ENCODE measurements around the gene PIAS4.
A peak's percentile ranks its signal among the peaks of the same experiment; 100 is the strongest.

PIAS4 gene

DNA sequence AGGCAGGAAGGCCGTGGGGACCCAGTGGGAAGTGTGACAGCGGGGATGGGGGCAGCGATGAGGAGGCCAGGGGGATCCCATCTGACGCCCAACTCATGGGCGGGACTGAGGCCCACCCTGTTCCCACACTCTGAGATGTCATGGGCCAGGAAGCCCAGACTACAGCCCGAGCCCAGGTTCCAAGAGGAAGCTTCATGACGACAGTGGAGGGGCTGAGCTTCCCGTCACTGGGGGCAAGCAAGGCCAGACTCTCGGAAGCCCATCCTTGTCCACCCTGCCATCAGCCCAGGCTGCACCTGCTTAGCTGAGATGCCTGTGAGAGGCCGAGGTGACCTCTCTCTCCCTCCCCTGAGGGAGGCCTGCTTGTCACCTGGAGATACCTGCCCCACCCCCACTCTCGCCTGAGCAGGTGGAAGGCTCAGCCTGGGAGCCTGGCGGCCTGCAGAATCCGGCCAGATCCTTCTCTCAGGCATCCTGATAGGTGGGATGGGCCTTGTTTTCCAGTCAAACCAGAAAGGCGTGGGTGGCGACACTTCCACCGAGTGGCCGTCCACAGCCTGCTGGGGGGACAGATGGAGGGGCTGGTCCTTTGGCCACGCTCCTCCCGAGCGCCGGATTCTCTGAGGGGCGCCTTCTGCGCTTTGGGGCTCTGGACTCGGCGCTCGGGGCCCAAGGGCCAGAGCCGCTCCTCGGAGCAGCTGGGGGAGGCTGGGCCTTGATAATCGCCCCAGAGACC lies 54.3 kb downstream of the PIAS4 start:
- intact Hi-C loops (cut with DNase I), result no loop called here
- no peak for DNase-seq

DNA sequence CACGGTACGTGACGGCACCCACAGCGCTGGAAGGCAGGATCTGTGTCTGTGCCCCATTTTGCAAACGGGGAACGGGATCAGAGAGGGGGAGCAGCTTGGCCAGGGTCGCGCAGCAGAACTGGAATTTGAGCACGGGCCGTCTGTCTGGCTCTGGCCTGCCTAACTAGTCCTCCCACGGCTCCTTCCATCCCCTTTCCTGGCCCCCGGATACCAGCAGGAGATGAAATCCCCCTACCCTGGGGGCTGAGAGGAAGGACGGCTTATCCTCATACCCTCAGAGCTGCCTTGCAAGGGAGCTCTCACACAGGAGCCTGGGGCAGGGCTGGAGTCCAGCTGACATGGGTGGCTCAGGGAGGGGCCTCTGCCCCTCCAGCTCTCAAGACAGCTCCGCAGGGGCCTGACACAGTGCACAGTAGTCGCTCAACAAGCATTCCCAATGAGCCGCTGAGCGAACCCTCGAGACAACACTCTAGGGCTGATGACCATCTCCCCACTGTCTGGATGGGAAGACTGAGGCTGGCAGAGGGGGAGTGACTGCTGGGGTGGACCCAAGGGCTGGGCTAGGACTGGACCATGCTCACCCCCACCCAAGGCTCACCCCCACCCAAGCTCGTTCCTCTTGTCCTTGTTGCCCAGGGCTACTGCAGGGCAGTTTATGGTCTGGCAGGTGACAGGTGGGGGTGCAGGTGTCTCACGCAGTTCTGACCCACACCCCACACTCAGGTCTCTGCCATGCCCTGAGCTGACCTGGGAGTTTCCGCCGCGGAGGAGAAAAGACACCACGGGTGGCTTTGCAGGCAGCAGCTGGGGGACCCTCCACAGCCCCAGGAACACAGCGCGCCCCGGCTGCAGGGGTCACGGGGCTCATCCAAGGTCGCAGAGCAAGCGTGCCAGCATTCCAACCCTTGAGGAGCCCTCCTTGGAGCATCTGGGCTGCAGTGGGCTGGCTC lies 55.2 kb downstream of the PIAS4 start:
- DNase-seq, result no peak
- intact Hi-C loops (cut with DNase I), result no loop called here

DNA sequence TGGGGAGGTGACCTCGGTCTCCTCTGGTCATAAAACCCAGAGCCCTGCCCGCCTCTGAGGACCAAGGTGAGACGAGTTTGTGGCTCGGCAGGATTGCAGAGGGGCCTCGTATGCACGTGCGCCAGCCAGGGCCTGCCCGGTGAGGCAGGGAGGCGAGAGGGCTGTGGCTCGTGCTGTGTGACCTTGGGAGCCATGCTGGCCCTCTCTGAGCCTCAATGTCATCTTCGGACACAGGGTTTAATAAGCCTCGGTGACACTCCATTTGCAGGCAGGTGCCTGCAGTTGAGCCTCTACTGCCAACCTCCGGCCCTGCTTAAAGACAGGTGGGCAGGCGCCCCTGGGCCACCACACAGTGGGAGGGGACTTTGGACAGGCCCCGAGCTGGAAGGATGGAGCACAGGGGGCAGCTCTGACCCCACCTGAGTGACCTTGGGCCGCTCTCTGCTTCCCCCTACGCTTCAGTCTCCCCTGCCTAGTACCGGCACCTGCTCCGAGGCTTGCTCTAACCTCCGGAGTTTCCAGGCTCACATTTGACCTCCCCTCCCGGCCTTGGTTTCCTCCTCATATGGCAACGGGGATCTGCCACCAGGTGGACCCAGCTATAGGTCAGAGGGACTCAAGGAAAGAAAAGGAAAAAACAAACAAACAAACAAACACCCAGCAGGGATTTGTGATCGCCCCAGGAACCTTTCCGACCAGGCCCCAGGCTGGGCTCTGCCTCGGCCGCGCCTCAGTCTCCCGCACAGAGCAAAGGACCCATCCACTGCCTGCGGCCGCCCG lies 56.0 kb downstream of the PIAS4 start:
- intact Hi-C loops (cut with DNase I), result loop anchor here (2.0 kb wide), 1 partner anchor 57 kb away; the partner anchor contains the start of gene PIAS4
- peak in 1 of 42 donors; percentile 33 for DNase-seq

DNA sequence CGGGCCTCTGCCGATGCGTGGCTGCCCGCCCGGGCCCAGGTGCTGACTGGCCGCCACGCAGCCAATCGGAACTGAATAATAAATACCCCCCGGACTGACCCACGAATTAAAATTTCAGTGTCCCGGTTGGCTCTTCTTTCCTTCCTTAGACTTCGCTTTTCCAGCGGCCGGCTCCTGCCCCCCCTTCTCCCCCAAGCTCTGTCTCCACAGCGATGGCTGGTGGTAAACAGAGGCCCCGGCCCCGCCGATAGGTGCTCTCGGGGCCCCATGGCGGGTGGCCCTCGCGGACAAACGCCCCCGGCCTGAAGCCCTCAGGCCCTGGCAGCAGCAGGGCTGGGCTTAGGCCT lies 56.6 kb downstream of the PIAS4 start:
- peak in 12 of 42 donors; percentile 32 to 73 (median 50) for DNase-seq
- intact Hi-C loops (cut with DNase I), result loop anchor here (2.0 kb wide), 1 partner anchor 57 kb away; the partner anchor contains the start of gene PIAS4

DNA sequence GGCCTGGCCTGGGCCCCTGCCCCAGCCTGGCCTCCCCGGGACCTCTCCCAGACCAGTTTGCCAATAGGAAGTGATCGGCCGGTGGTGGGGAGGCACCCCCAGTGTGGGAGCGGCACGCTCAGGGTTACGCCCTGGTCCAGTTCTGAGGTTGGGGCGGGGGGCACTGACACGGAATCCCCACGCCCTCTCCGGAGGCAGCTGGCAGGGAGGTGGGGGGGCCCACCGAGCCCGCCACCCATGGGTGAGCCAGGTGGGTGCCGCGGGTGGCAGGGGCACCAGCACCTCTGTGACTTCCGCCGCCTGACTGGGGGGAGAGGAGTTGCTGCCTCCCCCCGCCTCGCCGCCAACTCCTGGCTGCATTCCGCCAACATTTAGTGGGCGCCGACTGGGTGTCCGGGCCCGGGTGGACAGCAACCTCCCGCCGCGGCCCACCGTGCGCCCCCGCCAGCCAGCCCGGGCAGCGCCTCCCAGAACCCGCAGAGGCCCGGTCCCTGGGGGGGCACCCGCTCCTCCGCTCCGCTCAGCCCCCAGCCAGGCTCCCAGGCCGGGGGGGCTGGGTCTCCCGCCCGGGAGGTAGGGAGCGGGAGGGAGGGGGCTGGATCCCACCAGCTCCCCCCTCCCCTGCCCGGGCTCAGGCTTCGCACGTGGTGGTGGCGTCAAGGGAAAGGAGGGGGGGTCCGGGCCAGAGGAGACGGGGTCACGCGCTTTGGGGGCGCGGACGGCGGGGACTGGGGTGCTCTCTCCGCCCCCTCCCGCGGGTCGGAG lies 57.1 kb downstream of the PIAS4 start:
- intact Hi-C loops (cut with DNase I), result loop anchor here (2.0 to 5.0 kb wide), 3 partner anchors 58 to 77 kb away; partner anchors contain the start of genes EEF2, MAP2K2 and PIAS4
- DNase-seq, result peak; percentile 40 to 91 (median 75)

DNA sequence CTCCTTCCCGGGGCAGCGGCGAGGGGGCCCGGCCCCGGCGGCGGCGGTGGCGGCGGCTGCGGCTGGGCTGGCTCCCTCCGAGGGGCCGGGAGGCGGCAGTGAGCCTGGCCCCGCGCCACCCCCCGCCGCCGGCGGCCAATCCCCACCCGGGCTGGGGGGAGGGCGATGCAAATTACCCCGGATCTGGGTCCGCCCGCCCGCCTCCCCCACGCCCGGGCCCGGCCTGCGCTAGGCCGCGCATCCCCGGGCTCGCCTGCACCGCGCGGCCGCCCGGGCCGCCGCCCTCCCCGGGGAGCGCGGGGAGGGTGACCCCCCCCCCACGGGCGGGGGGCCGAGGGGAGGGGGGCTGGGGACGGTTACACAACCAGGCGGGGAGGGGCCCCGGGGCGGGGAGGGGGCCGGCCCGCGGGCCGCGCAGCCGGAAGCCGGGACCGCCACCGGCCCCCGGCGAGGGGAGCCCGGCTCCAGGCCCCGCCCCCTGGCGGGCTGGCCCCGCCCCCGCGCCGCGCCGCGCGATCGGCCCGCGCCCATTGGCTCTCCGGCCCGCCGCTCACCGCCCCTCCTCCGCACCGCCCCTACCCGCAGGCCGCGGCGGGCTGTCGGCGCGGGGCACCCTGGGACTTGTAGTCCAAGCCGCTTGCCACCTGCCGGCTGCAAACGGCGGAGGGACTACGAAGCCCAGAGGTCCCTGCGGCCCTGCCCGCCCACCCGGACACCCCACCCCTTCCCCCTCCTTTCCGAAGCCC lies 58.1 kb downstream of the PIAS4 start:
- DNase-seq, result peak; percentile 84 to 99 (median 97)
- intact Hi-C loops (cut with DNase I), result loop anchor here (2.0 to 5.0 kb wide), 3 partner anchors 57 to 78 kb away; partner anchors contain the start of genes EEF2, MAP2K2 and PIAS4

DNA sequence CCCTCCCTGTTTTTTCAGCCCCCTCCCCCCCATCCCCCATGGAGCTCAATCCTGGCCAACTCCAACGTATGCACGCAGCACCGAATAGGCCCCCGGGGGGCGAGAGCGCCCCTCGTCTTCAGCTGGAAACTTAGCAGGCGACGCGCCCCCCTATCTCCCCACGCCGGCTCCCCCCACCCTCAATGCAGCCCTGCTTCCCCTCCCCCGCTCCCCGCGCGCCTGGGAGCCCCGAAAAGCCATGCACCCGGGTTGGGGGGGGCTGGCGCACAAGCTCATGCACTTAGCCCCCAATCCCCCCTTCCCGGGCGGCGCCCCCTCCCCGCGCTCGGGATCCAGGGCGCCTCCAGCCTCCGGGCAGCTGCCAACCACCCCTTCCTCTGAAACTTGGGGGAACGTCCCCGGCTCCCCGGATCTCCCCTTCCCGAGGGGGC lies 58.7 kb downstream of the PIAS4 start:
- intact Hi-C loops (cut with DNase I), result loop anchor here (5.0 kb wide), 2 partner anchors 56 to 79 kb away; partner anchors contain the start of genes EEF2 and MAP2K2
- peak in 40 of 42 donors; percentile 41 to 86 (median 73) for DNase-seq

DNA sequence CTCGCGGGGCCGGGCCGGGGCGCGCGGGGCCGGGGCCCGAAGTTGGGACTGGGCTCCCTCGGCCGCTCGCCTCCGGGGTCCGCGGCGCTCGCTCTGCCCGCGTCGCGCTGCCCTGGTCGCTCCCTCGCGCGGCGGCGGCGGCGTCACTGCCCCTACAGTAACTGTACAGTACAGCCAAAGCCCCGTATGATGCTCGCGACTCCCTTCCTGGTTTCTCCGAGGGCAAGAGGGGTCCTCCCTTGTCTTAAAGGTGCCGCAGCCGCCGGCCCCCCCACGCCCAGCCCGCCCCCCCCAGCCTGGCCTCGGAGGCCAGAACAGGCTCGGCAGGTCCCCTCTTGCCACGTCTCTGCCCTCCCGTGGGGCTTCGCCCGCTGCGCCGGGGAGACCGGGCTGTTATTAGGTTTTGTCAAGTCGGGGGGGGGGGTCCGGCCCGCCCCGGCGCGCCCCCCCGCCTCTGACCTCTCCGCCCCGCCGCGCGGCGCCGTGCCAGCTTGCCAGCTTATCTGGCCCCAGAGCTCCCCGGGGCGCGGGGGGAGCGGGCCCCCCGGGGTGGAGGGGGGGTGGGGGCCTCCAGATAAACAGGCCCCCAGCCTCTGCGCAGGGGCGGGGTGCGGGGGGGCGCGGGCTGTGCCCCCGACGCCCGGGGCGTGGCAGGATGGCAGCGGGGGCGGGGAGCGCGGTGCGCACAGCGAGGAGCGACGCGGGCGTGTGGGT lies 59.3 kb downstream of the PIAS4 start, which contains the start of gene ZBTB7A:
TSS of gene ZBTB7A (minus strand) at position 218 of the 714 bp plus-strand sequence. CDS start 11,667 bp downstream, outside the sequence.
- DNase-seq, result peak; percentile 51 to 89 (median 74)
- intact Hi-C loops (cut with DNase I), result loop anchor here (5.0 kb wide), 2 partner anchors 55 to 80 kb away; partner anchors contain the start of genes EEF2 and MAP2K2

DNA sequence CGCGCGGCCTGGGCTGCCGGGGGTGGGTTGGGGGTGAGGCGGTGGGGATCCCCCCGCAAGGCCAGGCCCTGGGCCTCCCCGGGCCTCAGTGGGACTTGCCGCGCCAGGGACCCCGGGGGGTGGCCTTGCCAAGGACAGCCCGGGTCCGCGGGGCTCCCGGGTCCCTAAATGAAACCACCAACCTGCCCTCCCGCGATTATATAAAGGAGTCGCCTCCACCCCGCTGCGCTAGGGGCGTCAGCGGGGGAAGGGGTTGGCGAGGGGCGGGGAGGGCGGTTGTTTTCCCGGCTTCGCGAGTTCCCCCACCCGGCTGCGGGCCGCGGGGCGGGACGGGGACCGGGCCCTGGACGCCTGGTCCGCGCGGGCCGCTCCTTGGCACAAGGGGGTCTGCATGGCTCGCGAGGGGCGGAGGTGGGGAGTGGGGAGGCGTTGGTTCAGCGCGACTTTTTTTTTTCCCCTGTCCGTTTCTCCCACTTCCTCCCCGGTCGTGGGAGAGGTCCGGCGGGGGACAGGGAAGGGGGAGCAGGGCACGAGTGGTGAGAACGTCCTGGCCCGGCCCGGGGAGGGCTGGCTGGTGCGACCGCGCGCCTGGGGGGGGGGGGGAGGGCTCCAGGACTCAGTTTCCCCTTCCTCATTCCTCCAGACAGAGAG lies 60.0 kb downstream of the PIAS4 start:
- peak in 15 of 42 donors; percentile 35 to 69 (median 48) for DNase-seq
- intact Hi-C loops (cut with DNase I), result loop anchor here (5.0 kb wide), 2 partner anchors 55 to 80 kb away; partner anchors contain the start of genes EEF2 and MAP2K2

DNA sequence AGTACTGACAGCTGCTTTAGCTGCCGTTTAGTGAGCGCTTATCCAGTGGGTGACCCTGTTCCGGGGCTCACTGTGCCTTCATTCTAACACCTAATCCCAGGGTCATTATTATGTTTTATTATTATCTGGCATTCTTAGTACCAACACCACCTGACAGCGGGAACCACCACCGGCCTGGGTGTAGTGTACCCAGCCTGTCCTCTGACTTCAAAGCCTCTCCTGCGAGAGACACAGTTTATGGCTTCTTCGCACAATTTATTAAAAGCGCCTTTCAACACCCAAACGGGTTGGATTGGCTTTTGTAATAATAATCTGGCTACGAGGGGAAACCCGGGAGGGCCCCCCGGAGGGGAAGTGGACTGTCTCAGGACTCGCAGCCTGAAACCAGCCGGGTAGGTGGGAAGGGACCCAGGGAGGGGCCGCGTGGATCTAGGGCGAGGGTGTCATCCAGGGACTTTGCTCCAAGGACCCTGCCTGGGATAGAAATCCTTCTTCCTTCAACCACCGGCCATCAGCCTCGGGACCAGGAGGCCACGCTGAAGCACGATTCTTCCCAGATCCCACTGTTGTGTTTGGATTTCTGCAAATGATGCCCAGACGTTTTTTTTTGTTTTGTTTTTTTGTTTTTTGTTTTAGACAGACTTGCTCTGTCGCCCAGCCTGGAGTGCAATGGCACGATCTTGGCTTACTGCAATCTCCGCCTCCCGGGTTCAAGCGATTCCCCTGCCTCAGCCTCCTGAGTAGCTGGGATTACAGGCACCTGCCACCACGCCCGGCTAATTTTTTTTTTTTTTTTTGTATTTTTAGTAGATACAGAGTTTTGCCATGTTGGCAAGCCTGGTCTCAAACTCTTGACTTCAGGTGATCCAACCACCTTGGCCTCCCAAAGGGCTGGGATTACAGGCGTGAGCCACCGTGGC lies 60.8 kb downstream of the PIAS4 start:
- DNase-seq, result no peak
- intact Hi-C loops (cut with DNase I), result loop anchor here (5.0 kb wide), 2 partner anchors 54 to 81 kb away; partner anchors contain the start of genes EEF2 and MAP2K2

DNA sequence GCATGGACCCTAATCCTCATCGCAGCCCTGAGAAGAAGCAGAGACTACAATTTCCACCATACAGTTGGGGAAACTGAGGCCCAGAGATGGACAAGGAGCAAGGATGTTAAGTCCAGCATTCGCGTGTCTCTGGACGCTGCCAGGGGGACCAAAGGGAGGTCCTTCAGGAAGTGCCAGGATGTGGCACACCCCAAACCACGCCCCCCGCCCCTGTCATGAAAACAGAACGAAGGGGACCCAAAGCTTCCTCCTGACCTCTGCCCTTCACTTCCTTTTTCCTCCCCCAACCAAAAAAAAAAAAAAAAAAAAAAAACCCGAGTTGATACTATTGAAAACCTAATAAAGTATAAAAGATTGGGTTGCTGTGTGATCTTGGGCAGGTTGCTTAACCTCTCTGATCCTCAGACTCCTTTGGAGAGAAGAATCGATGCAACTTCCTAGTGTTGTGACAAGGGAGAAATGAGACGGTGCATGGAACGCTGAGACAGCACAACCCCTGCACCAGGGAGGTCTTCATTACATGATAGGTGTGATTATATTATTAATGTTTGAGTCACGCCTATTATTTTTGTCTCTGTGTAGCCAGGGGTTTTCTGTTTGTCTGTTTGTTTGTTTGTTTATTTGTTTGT lies 61.9 kb downstream of the PIAS4 start:
- intact Hi-C loops (cut with DNase I), result loop anchor here (5.0 kb wide), 2 partner anchors 53 to 82 kb away; partner anchors contain the start of genes EEF2 and MAP2K2
- DNase-seq, result no peak

DNA sequence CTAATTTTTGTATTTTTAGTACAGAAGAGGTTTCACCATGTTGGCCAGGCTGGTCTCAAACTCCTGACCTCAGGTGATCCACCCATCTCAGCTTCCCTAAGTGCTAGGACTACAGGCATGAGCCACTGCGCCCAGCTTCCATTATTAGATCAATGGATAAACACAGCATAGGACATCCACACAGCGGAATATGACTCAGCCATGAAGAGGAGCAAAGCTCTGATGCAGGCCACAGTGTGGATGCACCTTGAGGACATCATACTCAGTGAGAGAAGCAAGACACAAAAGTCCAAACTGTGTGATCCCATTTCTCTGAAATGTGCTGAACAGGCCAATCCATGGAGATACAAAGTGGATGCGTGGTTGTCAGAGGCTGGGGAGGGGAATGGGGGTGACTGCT lies 64.1 kb downstream of the PIAS4 start:
- intact Hi-C loops (cut with DNase I), result no loop called here
- DNase-seq, result no peak

DNA sequence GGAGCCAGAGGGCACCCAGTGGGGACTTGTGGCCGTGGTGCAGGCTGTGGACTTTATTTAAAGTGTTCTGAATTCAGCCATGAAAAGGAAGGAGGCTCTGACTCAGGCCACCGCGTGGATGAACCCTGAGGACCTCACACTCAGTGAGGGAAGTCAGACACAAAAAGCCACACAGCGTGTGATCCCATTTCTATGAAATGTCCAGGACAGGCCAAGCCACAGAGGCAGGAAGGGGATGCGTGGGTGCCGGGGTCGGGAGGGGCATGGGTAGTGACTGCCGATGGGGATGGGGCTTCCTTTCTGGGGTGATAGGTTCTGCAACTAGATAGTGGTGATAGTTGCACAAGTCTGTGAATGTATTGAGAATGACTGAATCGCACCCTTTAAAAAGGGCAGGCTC lies 67.8 kb downstream of the PIAS4 start:
- intact Hi-C loops (cut with DNase I), result no loop called here
- peak in 1 of 42 donors; percentile 25 for DNase-seq

DNA sequence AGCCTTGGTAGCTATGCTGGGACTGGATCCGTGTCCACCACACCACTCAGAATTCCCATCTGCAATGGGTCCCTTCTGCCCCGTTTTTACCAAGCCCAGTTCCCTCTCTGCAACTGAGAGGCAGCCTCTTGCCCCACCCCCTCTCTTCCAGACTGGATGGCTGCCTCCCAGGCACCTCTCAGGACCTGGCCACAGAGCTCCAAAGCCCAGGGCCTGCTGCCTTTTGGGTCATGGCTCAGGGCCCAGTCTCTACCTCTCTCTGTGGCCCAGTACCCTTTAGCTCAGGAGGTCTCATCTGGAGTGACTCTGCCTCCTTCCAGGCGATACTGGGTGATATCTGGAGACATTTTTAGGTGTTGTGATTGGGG lies 69.5 kb downstream of the PIAS4 start:
- DNase-seq, result no peak
- intact Hi-C loops (cut with DNase I), result no loop called here

Measured in head of caudate nucleus (tissue), 42 donors.